Measurements from ENCODE around the gene TBC1D4.

GRCh38 chr13:75521956-75522355, 40.0 kb upstream of the TBC1D4 start:
- no peak for TF ChIP-seq CTCF (conservative IDR thresholded peaks at IDR 0.05 in 1 of 2, IDR thresholded peaks at IDR 0.05 in 1 of 2; ENCODE audit: extremely low read depth in 1 of 2, insufficient read depth in 1 of 2, low read depth in 1 of 2, low read length in 2 of 2)
- no peak for TF ChIP-seq EZH2 (IDR thresholded peaks at IDR 0.05; ENCODE audit: borderline replicate concordance, low read length)
